Hypothalamus (tissue), 51 donors: ENCODE results near the gene ATP6AP1.
A peak's percentile ranks its signal among the peaks of the same experiment; 100 is the strongest.

Experiments
- DNase-seq, 51 donors: peaks; one replicate each; lab custom pipeline; 2025; lab: John Stamatoyannopoulos, UW

The ATP6AP1 gene

DNA sequence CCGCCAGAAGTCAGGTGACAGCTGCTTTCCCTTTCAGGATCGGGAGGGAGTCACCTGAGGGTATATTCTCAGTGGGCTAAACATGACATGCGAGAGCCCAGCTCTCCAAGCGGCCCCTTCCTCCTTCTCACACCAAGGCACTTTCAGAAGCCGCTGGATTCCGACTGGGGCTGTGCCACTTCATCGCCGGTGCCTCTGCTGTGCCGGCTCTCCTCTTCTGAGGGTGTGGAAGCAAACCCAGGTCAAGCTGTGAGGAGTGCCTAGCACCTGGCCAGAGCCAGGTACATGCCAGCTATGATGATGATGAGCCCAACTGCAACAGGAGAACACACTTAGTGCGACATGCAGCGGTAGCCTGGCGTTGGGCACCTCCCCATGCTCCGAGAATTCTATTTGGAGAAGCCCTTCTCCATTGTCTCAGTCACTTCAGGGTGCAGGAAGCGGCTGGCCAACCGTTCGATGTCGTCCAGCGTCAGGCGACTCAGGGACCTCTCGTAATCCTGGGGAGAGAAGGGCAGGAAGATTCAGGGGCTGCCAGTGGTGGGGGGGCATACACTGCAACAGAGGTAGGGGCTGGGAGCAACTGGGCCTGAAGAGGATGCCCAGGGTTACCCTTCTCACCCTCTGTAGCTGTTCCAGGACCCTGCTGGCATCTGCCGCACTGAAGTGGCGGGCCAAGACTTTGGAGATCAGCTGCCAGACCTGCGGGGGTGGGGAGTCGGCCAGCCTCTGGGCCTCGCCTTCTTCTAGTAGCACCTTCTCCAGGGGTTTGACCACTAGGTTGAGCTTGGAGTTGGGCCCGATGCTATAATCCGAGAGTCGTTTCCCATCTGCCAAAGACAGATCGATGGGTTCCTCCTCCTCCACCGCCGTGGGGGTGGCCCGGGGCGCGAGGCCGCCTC is 56.9 kb downstream of the ATP6AP1 start:
- no peak for DNase-seq

DNA sequence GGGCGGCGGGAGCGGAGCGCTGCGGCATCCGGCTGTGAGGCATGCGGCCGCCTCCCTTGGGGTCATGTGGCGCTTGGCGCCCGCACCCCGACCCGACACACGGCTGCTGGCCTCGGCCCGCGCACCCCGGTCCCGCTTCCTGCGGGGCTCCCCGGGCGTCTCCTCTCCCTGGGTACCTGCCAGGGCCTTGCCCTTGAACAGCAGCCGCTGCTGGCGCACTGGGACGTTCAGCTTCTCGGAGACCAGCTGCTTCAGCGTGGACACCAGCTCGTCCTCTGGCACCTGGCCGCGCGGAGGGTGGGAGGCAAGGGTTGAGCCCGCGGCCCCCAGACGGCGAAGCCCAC is 57.5 kb downstream of the ATP6AP1 start:
- peak in 7 of 51 donors; percentile 5 to 28 (median 18) for DNase-seq
